GM23338 (cell line): ENCODE measurements around the gene FLVCR1. TPM values are rescaled to one million over a fixed set of nuclear protein-coding genes. Genes with fewer than 3 reads are reported as not detected.

Experiments
- ATAC-seq: fragments of 200-7000 bp; cut with Tn5 transposase; 3 replicates; pipeline ENCODE4 v1.9.1; 2020
- DNase-seq: peaks from one replicate; pipeline ENCODE4 v3.0.0-alpha.2; 2015; ENCODE audit warnings: low spot score
- H2AFZ ChIP-seq: fragments of 200-600 bp; sonication (generic); 2 replicates; pipeline ENCODE4 v1.8.0; 2016; ENCODE audit warnings: antibody characterized with exemption, mild to moderate bottlenecking, moderate library complexity
- H3F3A ChIP-seq: fragments of 200-600 bp; sonication (generic); replicated peaks from 2 replicates; pipeline ENCODE4 v1.8.0; 2017; ENCODE audit warnings: antibody characterized with exemption, mixed run types, low read depth
- H3K27ac ChIP-seq: fragments of 200-600 bp; sonication (generic); 2 replicates; pipeline ENCODE4 v1.6.1; 2016; ENCODE audit warnings: low read depth
- H3K27me3 ChIP-seq: fragments of 200-600 bp; sonication (generic); 2 replicates; pipeline ENCODE4 v1.8.0; 2016; ENCODE audit warnings: mild to moderate bottlenecking, mixed run types, moderate library complexity; ENCODE audit not compliant: insufficient read depth
- H3K36me3 ChIP-seq: fragments of 200-600 bp; sonication (generic); 2 replicates; pipeline ENCODE4 v1.8.0; 2016; ENCODE audit warnings: mild to moderate bottlenecking; ENCODE audit not compliant: insufficient read depth
- H3K4me1 ChIP-seq: fragments of 200-600 bp; sonication (generic); 2 replicates; pipeline ENCODE4 v1.8.0; 2016; ENCODE audit warnings: mild to moderate bottlenecking, moderate library complexity; ENCODE audit not compliant: insufficient read depth
- H3K4me2 ChIP-seq: fragments of 200-600 bp; sonication (generic); 2 replicates; pipeline ENCODE4 v1.7.1; 2017; ENCODE audit warnings: mixed run types
- H3K4me3 ChIP-seq: fragments of 200-600 bp; sonication (generic); 2 replicates; pipeline ENCODE4 v1.6.1; 2016; ENCODE audit warnings: mixed run types
- H3K79me2 ChIP-seq: fragments of 200-600 bp; sonication (generic); replicated peaks from 2 replicates; pipeline ENCODE4 v1.8.0; 2017; ENCODE audit warnings: mild to moderate bottlenecking; ENCODE audit not compliant: insufficient read depth
- H3K9me2 ChIP-seq: fragments of 200-600 bp; sonication (generic); 2 replicates; pipeline ENCODE4 v1.8.0; 2017; ENCODE audit not compliant: insufficient read depth
- H4K20me1 ChIP-seq: fragments of 200-600 bp; sonication (generic); replicated peaks from 2 replicates; pipeline ENCODE4 v1.8.0; 2017; ENCODE audit warnings: mild to moderate bottlenecking; ENCODE audit not compliant: insufficient read depth
- H3K27ac Mint-ChIP-seq: 2 replicates; pipeline ENCODE4 v1.8.0; 2020; ENCODE audit warnings: inconsistent platforms, mild to moderate bottlenecking, moderate library complexity, mixed read lengths
- H3K27me3 Mint-ChIP-seq: 3 replicates; pipeline ENCODE4 v1.8.0; 2022; ENCODE audit warnings: low read depth, mild to moderate bottlenecking, moderate library complexity, mixed read lengths, inconsistent platforms; ENCODE audit not compliant: insufficient read depth, poor library complexity
- H3K36me3 Mint-ChIP-seq: 3 replicates; pipeline ENCODE4 v1.8.0; 2021; ENCODE audit warnings: low read depth, mild to moderate bottlenecking, inconsistent platforms, moderate library complexity, mixed read lengths
- H3K4me1 Mint-ChIP-seq: 3 replicates; pipeline ENCODE4 v1.8.0; 2020; ENCODE audit warnings: mild to moderate bottlenecking, inconsistent platforms, mixed read lengths
- H3K4me3 Mint-ChIP-seq: 3 replicates; pipeline ENCODE4 v1.8.0; 2021; ENCODE audit warnings: moderate library complexity, mild to moderate bottlenecking, inconsistent platforms, mixed read lengths
- H3K9me3 Mint-ChIP-seq: 3 replicates; pipeline ENCODE4 v1.8.0; 2020; ENCODE audit warnings: moderate library complexity, mild to moderate bottlenecking, inconsistent platforms, mixed read lengths
- CREB1 ChIP-seq: fragments of 250-450 bp; sonication (Bioruptor Pico); IDR thresholded peaks from 2 replicates; pipeline ENCODE4 v1.5.0; 2020; ENCODE audit warnings: low read depth, mild to moderate bottlenecking, moderate library complexity
- EZH2 ChIP-seq: fragments of 200-600 bp; sonication (generic); IDR thresholded peaks from one replicate; pipeline ENCODE4 v1.8.0; 2017; ENCODE audit warnings: antibody characterized with exemption, mild to moderate bottlenecking, low read depth; ENCODE audit not compliant: unreplicated experiment
- EZH2phosphoT487 ChIP-seq: fragments of 200-600 bp; sonication (generic); IDR thresholded peaks from one replicate; pipeline ENCODE4 v1.8.1; 2018; ENCODE audit warnings: antibody characterized with exemption; ENCODE audit not compliant: unreplicated experiment
- JUNB ChIP-seq: IDR thresholded peaks from one replicate; pipeline ENCODE4 v1.6.1; 2016; ENCODE audit warnings: antibody characterized with exemption; ENCODE audit not compliant: unreplicated experiment
- NANOG ChIP-seq: IDR thresholded peaks from 2 replicates; pipeline ENCODE4 v1.6.1; 2016; ENCODE audit warnings: antibody characterized with exemption, borderline replicate concordance
- POLR2AphosphoS5 ChIP-seq: IDR thresholded peaks from 2 replicates; pipeline ENCODE4 v1.6.1; 2016; ENCODE audit warnings: antibody characterized with exemption, low read depth
- STAT1 ChIP-seq: IDR thresholded peaks from one replicate; pipeline ENCODE4 v1.6.1; 2016; ENCODE audit warnings: antibody characterized with exemption; ENCODE audit not compliant: unreplicated experiment
- ZNF331 ChIP-seq: fragments of 250-450 bp; sonication (Bioruptor Pico); IDR thresholded peaks from 2 replicates; pipeline ENCODE4 v1.5.0; 2020; ENCODE audit warnings: low read depth, mild to moderate bottlenecking, moderate library complexity
- polyA plus RNA-seq: library from polyadenylated mRNA; unstranded; fragments of >200 nt; fragmentation: Nextera tagmentation; extraction: Ambion mirVana; gene quantifications from 2 replicates; pipeline ENCODE4 v1.2.1, GENCODE V29; 2016
- total RNA-seq: library from RNA; depleted of rRNA; stranded (reverse); fragments of >200 nt; shearing (Covaris generic); gene quantifications from 2 replicates; pipeline ENCODE4 v1.2.3, GENCODE V29; 2014
- TF ChIP-seq, protein P1 (sequence below): fragments of 250-450 bp; sonication (Bioruptor Pico); IDR thresholded peaks from 2 replicates; pipeline ENCODE4 v1.5.0; 2020; ENCODE audit warnings: mild to moderate bottlenecking, moderate library complexity
- TF ChIP-seq, protein P2 (sequence below): IDR thresholded peaks from 2 replicates; pipeline ENCODE4 v1.6.1; 2016; ENCODE audit warnings: antibody characterized with exemption
- TF ChIP-seq, protein P3 (sequence below), 2 experiments: fragments of 200-600 bp in 1 of 2; sonication (generic) in 1 of 2; conservative IDR thresholded peaks; 2 replicates each; pipeline versions ENCODE4 v1.5.1 to v1.6.1; 2016 to 2017; ENCODE audit warnings: antibody characterized with exemption in 2 of 2, low read depth in 2 of 2, mild to moderate bottlenecking in 2 of 2, moderate library complexity in 1 of 2
- TF ChIP-seq, protein P4 (sequence below): IDR thresholded peaks from one replicate; pipeline ENCODE4 v1.6.1; 2018; ENCODE audit warnings: antibody characterized with exemption; ENCODE audit not compliant: unreplicated experiment

FLVCR1 gene
- total and polyA plus RNA-seq, 2 experiments from 2014 or later = 60.5 to 93.5 TPM

DNA sequence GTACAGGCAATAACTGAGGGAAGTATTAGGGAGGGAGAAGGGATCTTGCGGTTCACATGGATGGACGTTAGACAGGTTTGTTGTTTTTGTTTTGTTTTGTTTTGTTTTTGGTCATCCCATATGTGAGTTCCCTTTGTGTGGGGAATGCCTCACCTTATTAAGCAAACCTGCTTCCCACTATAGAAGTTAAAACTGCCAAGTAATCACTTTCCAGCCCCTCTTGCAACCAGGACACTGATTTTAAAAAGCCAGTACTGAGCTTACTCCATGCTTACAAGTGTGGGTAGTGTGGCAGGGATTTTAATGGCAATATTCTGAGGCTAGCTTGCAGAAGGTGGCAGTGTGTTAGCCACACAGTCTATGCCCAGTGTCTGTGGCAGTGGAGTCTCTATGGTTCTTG, 37.1 kb upstream of the FLVCR1 start (continued):
- TF ChIP-seq POLR2AphosphoS5 (no peak), ZNF331 (no peak), EZH2phosphoT487 (no peak), EZH2 (no peak)
- TF ChIP-seq, protein P1, sequence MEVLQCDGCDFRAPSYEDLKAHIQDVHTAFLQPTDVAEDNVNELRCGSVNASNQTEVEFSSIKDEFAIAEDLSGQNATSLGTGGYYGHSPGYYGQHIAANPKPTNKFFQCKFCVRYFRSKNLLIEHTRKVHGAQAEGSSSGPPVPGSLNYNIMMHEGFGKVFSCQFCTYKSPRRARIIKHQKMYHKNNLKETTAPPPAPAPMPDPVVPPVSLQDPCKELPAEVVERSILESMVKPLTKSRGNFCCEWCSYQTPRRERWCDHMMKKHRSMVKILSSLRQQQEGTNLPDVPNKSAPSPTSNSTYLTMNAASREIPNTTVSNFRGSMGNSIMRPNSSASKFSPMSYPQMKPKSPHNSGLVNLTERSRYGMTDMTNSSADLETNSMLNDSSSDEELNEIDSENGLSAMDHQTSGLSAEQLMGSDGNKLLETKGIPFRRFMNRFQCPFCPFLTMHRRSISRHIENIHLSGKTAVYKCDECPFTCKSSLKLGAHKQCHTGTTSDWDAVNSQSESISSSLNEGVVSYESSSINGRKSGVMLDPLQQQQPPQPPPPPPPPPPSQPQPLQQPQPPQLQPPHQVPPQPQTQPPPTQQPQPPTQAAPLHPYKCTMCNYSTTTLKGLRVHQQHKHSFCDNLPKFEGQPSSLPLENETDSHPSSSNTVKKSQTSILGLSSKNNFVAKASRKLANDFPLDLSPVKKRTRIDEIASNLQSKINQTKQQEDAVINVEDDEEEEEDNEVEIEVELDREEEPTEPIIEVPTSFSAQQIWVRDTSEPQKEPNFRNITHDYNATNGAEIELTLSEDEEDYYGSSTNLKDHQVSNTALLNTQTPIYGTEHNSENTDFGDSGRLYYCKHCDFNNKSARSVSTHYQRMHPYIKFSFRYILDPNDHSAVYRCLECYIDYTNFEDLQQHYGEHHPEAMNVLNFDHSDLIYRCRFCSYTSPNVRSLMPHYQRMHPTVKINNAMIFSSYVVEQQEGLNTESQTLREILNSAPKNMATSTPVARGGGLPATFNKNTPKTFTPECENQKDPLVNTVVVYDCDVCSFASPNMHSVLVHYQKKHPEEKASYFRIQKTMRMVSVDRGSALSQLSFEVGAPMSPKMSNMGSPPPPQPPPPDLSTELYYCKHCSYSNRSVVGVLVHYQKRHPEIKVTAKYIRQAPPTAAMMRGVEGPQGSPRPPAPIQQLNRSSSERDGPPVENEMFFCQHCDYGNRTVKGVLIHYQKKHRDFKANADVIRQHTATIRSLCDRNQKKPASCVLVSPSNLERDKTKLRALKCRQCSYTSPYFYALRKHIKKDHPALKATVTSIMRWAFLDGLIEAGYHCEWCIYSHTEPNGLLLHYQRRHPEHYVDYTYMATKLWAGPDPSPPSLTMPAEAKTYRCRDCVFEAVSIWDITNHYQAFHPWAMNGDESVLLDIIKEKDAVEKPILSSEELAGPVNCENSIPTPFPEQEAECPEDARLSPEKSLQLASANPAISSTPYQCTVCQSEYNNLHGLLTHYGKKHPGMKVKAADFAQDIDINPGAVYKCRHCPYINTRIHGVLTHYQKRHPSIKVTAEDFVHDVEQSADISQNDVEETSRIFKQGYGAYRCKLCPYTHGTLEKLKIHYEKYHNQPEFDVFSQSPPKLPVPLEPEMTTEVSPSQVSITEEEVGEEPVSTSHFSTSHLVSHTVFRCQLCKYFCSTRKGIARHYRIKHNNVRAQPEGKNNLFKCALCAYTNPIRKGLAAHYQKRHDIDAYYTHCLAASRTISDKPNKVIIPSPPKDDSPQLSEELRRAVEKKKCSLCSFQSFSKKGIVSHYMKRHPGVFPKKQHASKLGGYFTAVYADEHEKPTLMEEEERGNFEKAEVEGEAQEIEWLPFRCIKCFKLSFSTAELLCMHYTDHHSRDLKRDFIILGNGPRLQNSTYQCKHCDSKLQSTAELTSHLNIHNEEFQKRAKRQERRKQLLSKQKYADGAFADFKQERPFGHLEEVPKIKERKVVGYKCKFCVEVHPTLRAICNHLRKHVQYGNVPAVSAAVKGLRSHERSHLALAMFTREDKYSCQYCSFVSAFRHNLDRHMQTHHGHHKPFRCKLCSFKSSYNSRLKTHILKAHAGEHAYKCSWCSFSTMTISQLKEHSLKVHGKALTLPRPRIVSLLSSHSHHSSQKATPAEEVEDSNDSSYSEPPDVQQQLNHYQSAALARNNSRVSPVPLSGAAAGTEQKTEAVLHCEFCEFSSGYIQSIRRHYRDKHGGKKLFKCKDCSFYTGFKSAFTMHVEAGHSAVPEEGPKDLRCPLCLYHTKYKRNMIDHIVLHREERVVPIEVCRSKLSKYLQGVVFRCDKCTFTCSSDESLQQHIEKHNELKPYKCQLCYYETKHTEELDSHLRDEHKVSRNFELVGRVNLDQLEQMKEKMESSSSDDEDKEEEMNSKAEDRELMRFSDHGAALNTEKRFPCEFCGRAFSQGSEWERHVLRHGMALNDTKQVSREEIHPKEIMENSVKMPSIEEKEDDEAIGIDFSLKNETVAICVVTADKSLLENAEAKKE (CRISPR knock-in tag) = no peak

DNA sequence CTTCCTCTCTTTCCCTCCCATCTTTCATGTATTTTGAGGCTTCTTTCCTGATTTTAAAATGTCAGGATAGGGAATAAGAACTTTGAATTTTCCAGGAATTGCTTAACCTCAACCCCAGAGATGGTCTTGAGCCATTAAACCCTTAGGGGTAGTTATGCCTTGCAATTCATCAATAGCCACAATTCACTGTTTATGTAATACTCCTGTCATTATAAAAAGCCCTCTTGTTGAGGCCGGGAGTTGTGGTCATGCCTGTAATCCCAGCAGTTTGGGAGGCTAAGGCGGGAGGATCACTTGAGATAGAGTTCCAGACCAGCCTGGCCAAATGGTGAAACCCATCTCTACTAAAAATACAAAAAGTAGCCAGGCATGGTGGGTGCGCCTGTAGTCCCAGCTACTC, 35.1 kb upstream of the FLVCR1 start:
- no peak overlapping the region for H3K4me3 Mint-ChIP-seq
- no peak overlapping the region for H2AFZ ChIP-seq
- no peaks in the 10 kb centered on the region for H3K27me3 ChIP-seq
- no peaks in the 10 kb centered on the region for H3K79me2 ChIP-seq
- no peak overlapping the region for H3K4me2 ChIP-seq
- peaks cover 43% of the 10 kb centered on the region for H3K9me3 Mint-ChIP-seq
- H3K4me3 ChIP-seq = no peak overlapping the region
- H3K36me3 ChIP-seq = peaks cover 12% of the 10 kb centered on the region; the same call in 1 of the 2 replicates
- peaks cover 4% of the 10 kb centered on the region; the same call in 2 of the 3 replicates for H3K4me1 Mint-ChIP-seq
- H3K9me2 ChIP-seq = no peaks in the 10 kb centered on the region
- no peak for DNase-seq
- no peak overlapping the region for H3K27ac Mint-ChIP-seq
- peaks cover 4% of the 10 kb centered on the region for H3K27me3 Mint-ChIP-seq
- no peaks in the 10 kb centered on the region for H4K20me1 ChIP-seq
- no peak for ATAC-seq
- peaks cover 6% of the 10 kb centered on the region; the same call in 1 of the 2 replicates for H3K4me1 ChIP-seq
- no peak overlapping the region for H3K27ac ChIP-seq
- no peaks in the 10 kb centered on the region for H3F3A ChIP-seq
- H3K36me3 Mint-ChIP-seq = peaks cover 35% of the 10 kb centered on the region
- TF ChIP-seq, protein P2, sequence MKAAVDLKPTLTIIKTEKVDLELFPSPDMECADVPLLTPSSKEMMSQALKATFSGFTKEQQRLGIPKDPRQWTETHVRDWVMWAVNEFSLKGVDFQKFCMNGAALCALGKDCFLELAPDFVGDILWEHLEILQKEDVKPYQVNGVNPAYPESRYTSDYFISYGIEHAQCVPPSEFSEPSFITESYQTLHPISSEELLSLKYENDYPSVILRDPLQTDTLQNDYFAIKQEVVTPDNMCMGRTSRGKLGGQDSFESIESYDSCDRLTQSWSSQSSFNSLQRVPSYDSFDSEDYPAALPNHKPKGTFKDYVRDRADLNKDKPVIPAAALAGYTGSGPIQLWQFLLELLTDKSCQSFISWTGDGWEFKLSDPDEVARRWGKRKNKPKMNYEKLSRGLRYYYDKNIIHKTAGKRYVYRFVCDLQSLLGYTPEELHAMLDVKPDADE = no peak
- TF ChIP-seq CREB1 (CRISPR knock-in tag) = no peak
- TF ChIP-seq, protein P3, sequence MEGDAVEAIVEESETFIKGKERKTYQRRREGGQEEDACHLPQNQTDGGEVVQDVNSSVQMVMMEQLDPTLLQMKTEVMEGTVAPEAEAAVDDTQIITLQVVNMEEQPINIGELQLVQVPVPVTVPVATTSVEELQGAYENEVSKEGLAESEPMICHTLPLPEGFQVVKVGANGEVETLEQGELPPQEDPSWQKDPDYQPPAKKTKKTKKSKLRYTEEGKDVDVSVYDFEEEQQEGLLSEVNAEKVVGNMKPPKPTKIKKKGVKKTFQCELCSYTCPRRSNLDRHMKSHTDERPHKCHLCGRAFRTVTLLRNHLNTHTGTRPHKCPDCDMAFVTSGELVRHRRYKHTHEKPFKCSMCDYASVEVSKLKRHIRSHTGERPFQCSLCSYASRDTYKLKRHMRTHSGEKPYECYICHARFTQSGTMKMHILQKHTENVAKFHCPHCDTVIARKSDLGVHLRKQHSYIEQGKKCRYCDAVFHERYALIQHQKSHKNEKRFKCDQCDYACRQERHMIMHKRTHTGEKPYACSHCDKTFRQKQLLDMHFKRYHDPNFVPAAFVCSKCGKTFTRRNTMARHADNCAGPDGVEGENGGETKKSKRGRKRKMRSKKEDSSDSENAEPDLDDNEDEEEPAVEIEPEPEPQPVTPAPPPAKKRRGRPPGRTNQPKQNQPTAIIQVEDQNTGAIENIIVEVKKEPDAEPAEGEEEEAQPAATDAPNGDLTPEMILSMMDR (conservative IDR thresholded peaks at IDR 0.05; ENCODE audit: low read depth in 2 of 2) = no peak
- TF ChIP-seq JUNB = no peak
- no peak for TF ChIP-seq EZH2phosphoT487
- TF ChIP-seq STAT1 = no peak
- TF ChIP-seq ZNF331 = no peak
- TF ChIP-seq, protein P4, sequence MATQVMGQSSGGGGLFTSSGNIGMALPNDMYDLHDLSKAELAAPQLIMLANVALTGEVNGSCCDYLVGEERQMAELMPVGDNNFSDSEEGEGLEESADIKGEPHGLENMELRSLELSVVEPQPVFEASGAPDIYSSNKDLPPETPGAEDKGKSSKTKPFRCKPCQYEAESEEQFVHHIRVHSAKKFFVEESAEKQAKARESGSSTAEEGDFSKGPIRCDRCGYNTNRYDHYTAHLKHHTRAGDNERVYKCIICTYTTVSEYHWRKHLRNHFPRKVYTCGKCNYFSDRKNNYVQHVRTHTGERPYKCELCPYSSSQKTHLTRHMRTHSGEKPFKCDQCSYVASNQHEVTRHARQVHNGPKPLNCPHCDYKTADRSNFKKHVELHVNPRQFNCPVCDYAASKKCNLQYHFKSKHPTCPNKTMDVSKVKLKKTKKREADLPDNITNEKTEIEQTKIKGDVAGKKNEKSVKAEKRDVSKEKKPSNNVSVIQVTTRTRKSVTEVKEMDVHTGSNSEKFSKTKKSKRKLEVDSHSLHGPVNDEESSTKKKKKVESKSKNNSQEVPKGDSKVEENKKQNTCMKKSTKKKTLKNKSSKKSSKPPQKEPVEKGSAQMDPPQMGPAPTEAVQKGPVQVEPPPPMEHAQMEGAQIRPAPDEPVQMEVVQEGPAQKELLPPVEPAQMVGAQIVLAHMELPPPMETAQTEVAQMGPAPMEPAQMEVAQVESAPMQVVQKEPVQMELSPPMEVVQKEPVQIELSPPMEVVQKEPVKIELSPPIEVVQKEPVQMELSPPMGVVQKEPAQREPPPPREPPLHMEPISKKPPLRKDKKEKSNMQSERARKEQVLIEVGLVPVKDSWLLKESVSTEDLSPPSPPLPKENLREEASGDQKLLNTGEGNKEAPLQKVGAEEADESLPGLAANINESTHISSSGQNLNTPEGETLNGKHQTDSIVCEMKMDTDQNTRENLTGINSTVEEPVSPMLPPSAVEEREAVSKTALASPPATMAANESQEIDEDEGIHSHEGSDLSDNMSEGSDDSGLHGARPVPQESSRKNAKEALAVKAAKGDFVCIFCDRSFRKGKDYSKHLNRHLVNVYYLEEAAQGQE = no peak
- no peak for TF ChIP-seq POLR2AphosphoS5
- no peak for TF ChIP-seq NANOG
